Panc1 (cell line): Measurements from ENCODE around the gene CNKSR3. TPM values are rescaled to one million over a fixed set of nuclear protein-coding genes. Genes with fewer than 3 reads are reported as not detected.

Source experiments
- ATAC-seq: fragments of 200-7000 bp; cut with Tn5 transposase; 2 replicates; pipeline ENCODE4 v1.9.1; 2020; ENCODE audit warnings: mild to moderate bottlenecking, moderate library complexity
- BruUV-seq: library from RNA; stranded (reverse); fragments of 400-500 nt; replicated peaks from 2 replicates; lab custom pipeline; 2021; lab: Mats Ljungman, UMichigan
- CTCF ChIA-PET: fragments of 300-600 bp; sonication (Branson Sonifier 250); formaldehyde crosslinking; loops from one replicate; lab custom pipeline; 2022; ENCODE audit warnings: antibody characterized with exemption; lab: Charles Lee
- POLR2A ChIA-PET: fragments of 300-600 bp; sonication (Branson Sonifier 250); formaldehyde crosslinking; loops from one replicate; lab custom pipeline; 2022; ENCODE audit warnings: antibody characterized with exemption; lab: Charles Lee
- DNase-seq: peaks from one replicate; pipeline ENCODE4 v3.0.0-alpha.2; 2010; ENCODE audit warnings: low read depth, low spot score
- H3K27ac ChIP-seq: 2 replicates; pipeline ENCODE4 v1.5.1; 2011; ENCODE audit warnings: mild to moderate bottlenecking, low read length, inconsistent platforms
- H3K27me3 ChIP-seq: fragments of 200-500 bp; sonication (Bioruptor generic); 2 replicates; pipeline ENCODE4 v1.6.0; 2014; ENCODE audit warnings: low read length, inconsistent platforms; ENCODE audit not compliant: control insufficient read depth, insufficient read depth
- H3K36me3 ChIP-seq: fragments of 200-500 bp; sonication (Bioruptor generic); 2 replicates; pipeline ENCODE4 v1.5.1; 2014; ENCODE audit warnings: inconsistent platforms, mild to moderate bottlenecking, low read length, moderate library complexity; ENCODE audit not compliant: control insufficient read depth, insufficient read depth
- H3K4me1 ChIP-seq: 2 replicates; pipeline ENCODE4 v1.5.1; 2011; ENCODE audit warnings: inconsistent platforms, mild to moderate bottlenecking, low read length, moderate library complexity; ENCODE audit not compliant: control insufficient read depth, insufficient read depth
- H3K4me3 ChIP-seq, 2 experiments: 2 replicates each; pipeline ENCODE4 v1.5.1; 2011 to 2012; ENCODE audit warnings: low read depth in 2 of 2, low read length in 2 of 2, mild to moderate bottlenecking in 2 of 2, inconsistent platforms in 1 of 2, moderate library complexity in 1 of 2
- H3K9me3 ChIP-seq: fragments of 200-500 bp; sonication (Bioruptor generic); 2 replicates; pipeline ENCODE4 v1.5.1; 2014; ENCODE audit warnings: low read depth, mild to moderate bottlenecking, inconsistent platforms, low read length, moderate library complexity; ENCODE audit not compliant: control insufficient read depth, insufficient read depth
- POLR2AphosphoS5 ChIP-seq: IDR thresholded peaks from 2 replicates; pipeline ENCODE4 v1.6.1; 2012; ENCODE audit warnings: mild to moderate bottlenecking, low read depth, low read length, moderate library complexity
- SIN3A ChIP-seq: IDR thresholded peaks from 2 replicates; pipeline ENCODE4 v1.6.1; 2012; ENCODE audit warnings: low read depth, mild to moderate bottlenecking, low read length, moderate library complexity, borderline replicate concordance; ENCODE audit not compliant: insufficient read depth
- TCF7L2 ChIP-seq: IDR thresholded peaks from 2 replicates; pipeline ENCODE4 v1.6.1; 2011; ENCODE audit warnings: mild to moderate bottlenecking, low read depth, low read length, inconsistent platforms
- in situ Hi-C: cut with HindIII; loops from 2 replicates; pipeline ENCODE4 v1.10.0; 2016; ENCODE audit warnings: low sequenced_read_pairs, low pct_unique_long_range_greater_than_20kb
- intact Hi-C: fragments of 100-400 bp; cut with micrococcal nuclease; formaldehyde crosslinking; loops from one replicate; pipeline ENCODE4 v1.10.0; 2022; ENCODE audit not compliant: unreplicated experiment
- total RNA-seq: library from RNA; stranded (reverse); gene quantifications from one replicate; pipeline ENCODE4 v1.2.1, GENCODE V29; 2021; ENCODE audit not compliant: unreplicated experiment
- TF ChIP-seq, protein P1 (sequence below): fragments of 450-650 bp; IDR thresholded peaks from 2 replicates; pipeline ENCODE4 v1.5.1; 2017; ENCODE audit warnings: mild to moderate bottlenecking
- TF ChIP-seq, protein P2 (sequence below), 2 experiments: IDR thresholded peaks; 2 replicates each; pipeline ENCODE4 v1.6.1; 2011 to 2012; ENCODE audit warnings: low read depth in 2 of 2, control low read depth in 1 of 2, low read length in 1 of 2, mild to moderate bottlenecking in 1 of 2, moderate library complexity in 1 of 2; ENCODE audit not compliant: insufficient read depth in 1 of 2

Gene CNKSR3
- total RNA-seq, 1 experiment from 2014 or later = 18.2 TPM

DNA sequence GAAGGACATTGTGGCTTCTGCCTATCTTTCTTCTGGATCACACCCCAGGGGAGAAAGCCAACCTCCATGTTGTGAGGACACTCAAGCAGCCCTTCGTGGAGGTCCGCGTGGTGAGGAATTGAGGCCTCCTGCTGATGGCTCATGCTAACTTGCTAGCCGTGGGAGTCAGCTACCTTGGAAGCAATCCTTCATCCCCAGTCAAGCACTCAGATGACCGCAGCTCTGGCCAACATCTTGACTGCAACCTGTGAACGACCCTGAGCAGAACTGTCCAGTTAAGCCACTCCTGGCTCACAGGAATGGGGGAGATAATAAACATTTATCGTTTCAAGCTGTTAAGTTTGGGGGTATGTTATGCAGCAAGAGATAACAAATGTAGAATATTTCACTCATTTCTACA lies 10.9 kb upstream of the CNKSR3 start:
- no TSS peak for BruUV-seq
- no peaks in the 10 kb centered on the region for H3K4me1 ChIP-seq
- no peaks in the 10 kb centered on the region for H3K9me3 ChIP-seq
- TF ChIP-seq SIN3A = no peak
- TF ChIP-seq, protein P1, sequence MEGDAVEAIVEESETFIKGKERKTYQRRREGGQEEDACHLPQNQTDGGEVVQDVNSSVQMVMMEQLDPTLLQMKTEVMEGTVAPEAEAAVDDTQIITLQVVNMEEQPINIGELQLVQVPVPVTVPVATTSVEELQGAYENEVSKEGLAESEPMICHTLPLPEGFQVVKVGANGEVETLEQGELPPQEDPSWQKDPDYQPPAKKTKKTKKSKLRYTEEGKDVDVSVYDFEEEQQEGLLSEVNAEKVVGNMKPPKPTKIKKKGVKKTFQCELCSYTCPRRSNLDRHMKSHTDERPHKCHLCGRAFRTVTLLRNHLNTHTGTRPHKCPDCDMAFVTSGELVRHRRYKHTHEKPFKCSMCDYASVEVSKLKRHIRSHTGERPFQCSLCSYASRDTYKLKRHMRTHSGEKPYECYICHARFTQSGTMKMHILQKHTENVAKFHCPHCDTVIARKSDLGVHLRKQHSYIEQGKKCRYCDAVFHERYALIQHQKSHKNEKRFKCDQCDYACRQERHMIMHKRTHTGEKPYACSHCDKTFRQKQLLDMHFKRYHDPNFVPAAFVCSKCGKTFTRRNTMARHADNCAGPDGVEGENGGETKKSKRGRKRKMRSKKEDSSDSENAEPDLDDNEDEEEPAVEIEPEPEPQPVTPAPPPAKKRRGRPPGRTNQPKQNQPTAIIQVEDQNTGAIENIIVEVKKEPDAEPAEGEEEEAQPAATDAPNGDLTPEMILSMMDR = no peak
- TF ChIP-seq TCF7L2 = no peak
- no peak for TF ChIP-seq POLR2AphosphoS5
- TF ChIP-seq, protein P2, sequence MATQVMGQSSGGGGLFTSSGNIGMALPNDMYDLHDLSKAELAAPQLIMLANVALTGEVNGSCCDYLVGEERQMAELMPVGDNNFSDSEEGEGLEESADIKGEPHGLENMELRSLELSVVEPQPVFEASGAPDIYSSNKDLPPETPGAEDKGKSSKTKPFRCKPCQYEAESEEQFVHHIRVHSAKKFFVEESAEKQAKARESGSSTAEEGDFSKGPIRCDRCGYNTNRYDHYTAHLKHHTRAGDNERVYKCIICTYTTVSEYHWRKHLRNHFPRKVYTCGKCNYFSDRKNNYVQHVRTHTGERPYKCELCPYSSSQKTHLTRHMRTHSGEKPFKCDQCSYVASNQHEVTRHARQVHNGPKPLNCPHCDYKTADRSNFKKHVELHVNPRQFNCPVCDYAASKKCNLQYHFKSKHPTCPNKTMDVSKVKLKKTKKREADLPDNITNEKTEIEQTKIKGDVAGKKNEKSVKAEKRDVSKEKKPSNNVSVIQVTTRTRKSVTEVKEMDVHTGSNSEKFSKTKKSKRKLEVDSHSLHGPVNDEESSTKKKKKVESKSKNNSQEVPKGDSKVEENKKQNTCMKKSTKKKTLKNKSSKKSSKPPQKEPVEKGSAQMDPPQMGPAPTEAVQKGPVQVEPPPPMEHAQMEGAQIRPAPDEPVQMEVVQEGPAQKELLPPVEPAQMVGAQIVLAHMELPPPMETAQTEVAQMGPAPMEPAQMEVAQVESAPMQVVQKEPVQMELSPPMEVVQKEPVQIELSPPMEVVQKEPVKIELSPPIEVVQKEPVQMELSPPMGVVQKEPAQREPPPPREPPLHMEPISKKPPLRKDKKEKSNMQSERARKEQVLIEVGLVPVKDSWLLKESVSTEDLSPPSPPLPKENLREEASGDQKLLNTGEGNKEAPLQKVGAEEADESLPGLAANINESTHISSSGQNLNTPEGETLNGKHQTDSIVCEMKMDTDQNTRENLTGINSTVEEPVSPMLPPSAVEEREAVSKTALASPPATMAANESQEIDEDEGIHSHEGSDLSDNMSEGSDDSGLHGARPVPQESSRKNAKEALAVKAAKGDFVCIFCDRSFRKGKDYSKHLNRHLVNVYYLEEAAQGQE (IDR thresholded peaks at IDR 0.05; ENCODE audit: insufficient read depth in 1 of 2, low read depth in 2 of 2, low read length in 1 of 2) = no peak
- in situ Hi-C loops = no loop called here
- ChIA-PET POLR2A (interaction anchor here (0.6 kb wide), 1 partner anchor 1454 kb away, joined by 3 read pairs; no protein-coding TSS in a partner anchor), CTCF (no interaction called here)
- DNase-seq = no peak
- H3K27ac ChIP-seq = no peak overlapping the region
- H3K4me3 ChIP-seq = no peak overlapping the region
- no peaks in the 10 kb centered on the region for H3K36me3 ChIP-seq
- ATAC-seq = no peak
- intact Hi-C loops = no loop called here
- no peaks in the 10 kb centered on the region for H3K27me3 ChIP-seq

DNA sequence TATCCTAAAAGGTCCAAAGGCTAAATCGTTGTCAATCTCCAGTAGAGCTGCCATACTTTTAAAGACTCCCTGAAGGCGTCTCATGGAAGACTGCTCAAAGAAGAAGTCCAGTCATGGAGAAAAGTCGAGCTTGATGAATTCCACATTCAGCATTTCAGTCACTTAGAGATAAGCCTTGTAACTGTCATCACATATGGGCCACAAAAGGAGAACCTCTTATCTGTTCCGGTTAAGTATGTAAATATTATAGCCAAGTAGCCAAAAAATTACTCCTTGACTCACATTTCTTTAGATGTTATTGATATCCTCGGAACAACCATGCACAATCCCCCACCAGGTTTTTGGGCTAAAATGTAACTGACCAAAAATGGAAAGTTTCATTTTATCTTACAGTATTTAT lies 9.8 kb upstream of the CNKSR3 start:
- POLR2A ChIA-PET = no interaction called here
- Histone ChIP-seq H3K4me1 (no peaks in the 10 kb centered on the region), H3K4me3 (no peak overlapping the region), H3K9me3 (no peaks in the 10 kb centered on the region), H3K27ac (no peak overlapping the region), H3K27me3 (no peaks in the 10 kb centered on the region), H3K36me3 (no peaks in the 10 kb centered on the region)
- BruUV-seq = no TSS peak
- CTCF ChIA-PET = no interaction called here
- no peak for ATAC-seq
- intact Hi-C loops (no loop called here), in situ Hi-C loops (no loop called here)
- no peak for TF ChIP-seq TCF7L2
- TF ChIP-seq, protein P1 = no peak
- TF ChIP-seq, protein P2 (IDR thresholded peaks at IDR 0.05; ENCODE audit: insufficient read depth in 1 of 2, low read depth in 2 of 2, low read length in 1 of 2) = no peak
- TF ChIP-seq POLR2AphosphoS5 = no peak
- TF ChIP-seq SIN3A = no peak
- DNase-seq = no peak
